Mesenchymal stem cell (in vitro differentiated cells and primary cell): ENCODE data around the gene NR1I3.
A peak's percentile ranks its signal among the peaks of the same experiment; 100 is the strongest.

Experiments used
- DNase-seq: peaks from one replicate; pipeline ENCODE4 v3.0.0-alpha.2; 2013
- H2AFZ ChIP-seq: one replicate; pipeline ENCODE4 v1.6.1; 2013; ENCODE audit warnings: low read depth, mild to moderate bottlenecking, control low read depth, inconsistent platforms, low read length, moderate library complexity
- H2AK5ac ChIP-seq: 2 replicates; pipeline ENCODE4 v1.6.1; 2013; ENCODE audit warnings: low read length, moderate library complexity, mild to moderate bottlenecking, inconsistent platforms; ENCODE audit not compliant: severe bottlenecking
- H2BK120ac ChIP-seq: one replicate; pipeline ENCODE4 v1.6.1; 2013; ENCODE audit warnings: low read depth, mild to moderate bottlenecking, inconsistent platforms, low read length, moderate library complexity
- H2BK12ac ChIP-seq, 2 experiments: one replicate each; pipeline ENCODE4 v1.6.1; 2013; ENCODE audit warnings: inconsistent platforms in 2 of 2, low read length in 2 of 2, mild to moderate bottlenecking in 2 of 2, moderate library complexity in 2 of 2, control low read depth in 1 of 2
- H2BK15ac ChIP-seq: one replicate; pipeline ENCODE4 v1.6.1; 2013; ENCODE audit warnings: mild to moderate bottlenecking, low read depth, inconsistent platforms; ENCODE audit not compliant: poor library complexity, severe bottlenecking
- H2BK5ac ChIP-seq: 2 replicates; pipeline ENCODE4 v1.6.1; 2013; ENCODE audit warnings: low read depth, mild to moderate bottlenecking, low read length, control low read depth, inconsistent platforms; ENCODE audit not compliant: poor library complexity, severe bottlenecking
- H3K14ac ChIP-seq, 2 experiments: one replicate each; pipeline ENCODE4 v1.6.1; 2013; ENCODE audit warnings: inconsistent platforms in 2 of 2, low read length in 2 of 2, control low read depth in 1 of 2, mild to moderate bottlenecking in 1 of 2, moderate library complexity in 1 of 2
- H3K18ac ChIP-seq, 2 experiments: one replicate each; pipeline ENCODE4 v1.6.1; 2013; ENCODE audit warnings: inconsistent platforms in 2 of 2, low read length in 2 of 2, control low read depth in 1 of 2, low read depth in 1 of 2, mild to moderate bottlenecking in 1 of 2
- H3K23ac ChIP-seq, 2 experiments: one replicate each; pipeline ENCODE4 v1.6.1; 2013; ENCODE audit warnings: inconsistent platforms in 2 of 2, low read length in 2 of 2, mild to moderate bottlenecking in 2 of 2, moderate library complexity in 2 of 2, control low read depth in 1 of 2
- H3K27ac ChIP-seq: 2 replicates; pipeline ENCODE4 v1.5.1; 2013; ENCODE audit warnings: mild to moderate bottlenecking, moderate library complexity, low read length, control low read depth, inconsistent platforms; ENCODE audit not compliant: poor library complexity, severe bottlenecking
- H3K27me3 ChIP-seq, 2 experiments: 2 replicates each; pipeline versions ENCODE4 v1.6.1 to v1.7.0; 2013; ENCODE audit warnings: low read length in 2 of 2, mild to moderate bottlenecking in 2 of 2, moderate library complexity in 2 of 2, control low read depth in 1 of 2, inconsistent platforms in 1 of 2; ENCODE audit not compliant: control insufficient read depth in 1 of 2, insufficient read depth in 1 of 2
- H3K36me3 ChIP-seq, 2 experiments: 2 replicates each; pipeline versions ENCODE4 v1.6.1 to v1.7.0; 2013; ENCODE audit warnings: low read length in 2 of 2, control low read depth in 1 of 2, inconsistent platforms in 1 of 2, low read depth in 1 of 2, mild to moderate bottlenecking in 1 of 2; ENCODE audit not compliant: insufficient read depth in 2 of 2, control insufficient read depth in 1 of 2
- H3K4ac ChIP-seq, 2 experiments: one replicate each; pipeline ENCODE4 v1.6.1; 2013; ENCODE audit warnings: inconsistent platforms in 2 of 2, low read length in 2 of 2, mild to moderate bottlenecking in 2 of 2, moderate library complexity in 2 of 2, control low read depth in 1 of 2, low read depth in 1 of 2
- H3K4me1 ChIP-seq: 2 replicates; pipeline ENCODE4 v1.6.1; 2013; ENCODE audit warnings: low read depth, low read length, control low read depth; ENCODE audit not compliant: control insufficient read depth, insufficient read depth
- H3K4me2 ChIP-seq: 2 replicates; pipeline ENCODE4 v1.6.1; 2013; ENCODE audit warnings: low read length, mild to moderate bottlenecking, inconsistent platforms; ENCODE audit not compliant: poor library complexity, severe bottlenecking
- H3K4me3 ChIP-seq, 2 experiments: 2 replicates each; pipeline versions ENCODE4 v1.5.1 to v1.7.0; 2013; ENCODE audit warnings: low read length in 2 of 2, mild to moderate bottlenecking in 2 of 2, control low read depth in 1 of 2, low read depth in 1 of 2; ENCODE audit not compliant: insufficient read depth in 1 of 2
- H3K79me1 ChIP-seq: replicated peaks from 2 replicates; pipeline ENCODE4 v1.6.1; 2013; ENCODE audit warnings: mild to moderate bottlenecking, control low read depth, low read length, inconsistent platforms; ENCODE audit not compliant: poor library complexity, severe bottlenecking
- H3K9ac ChIP-seq: 2 replicates; pipeline ENCODE4 v1.7.0; 2013; ENCODE audit warnings: mild to moderate bottlenecking, low read length, moderate library complexity
- H3K9me3 ChIP-seq: 2 replicates; pipeline ENCODE4 v1.7.0; 2013; ENCODE audit warnings: mild to moderate bottlenecking, low read length; ENCODE audit not compliant: control insufficient read depth
- H4K8ac ChIP-seq: one replicate; pipeline ENCODE4 v1.6.1; 2013; ENCODE audit warnings: inconsistent platforms, mild to moderate bottlenecking, low read length, moderate library complexity
- H4K91ac ChIP-seq: one replicate; pipeline ENCODE4 v1.6.1; 2013; ENCODE audit warnings: mild to moderate bottlenecking, low read length, inconsistent platforms
- WGBS: methylation state at CpG from one replicate; pipeline ENCODE4 v1.1.7; 2013; ENCODE audit warnings: mixed read lengths; 5-methylcytosine and 5-hydroxymethylcytosine counted together

The NR1I3 gene

DNA sequence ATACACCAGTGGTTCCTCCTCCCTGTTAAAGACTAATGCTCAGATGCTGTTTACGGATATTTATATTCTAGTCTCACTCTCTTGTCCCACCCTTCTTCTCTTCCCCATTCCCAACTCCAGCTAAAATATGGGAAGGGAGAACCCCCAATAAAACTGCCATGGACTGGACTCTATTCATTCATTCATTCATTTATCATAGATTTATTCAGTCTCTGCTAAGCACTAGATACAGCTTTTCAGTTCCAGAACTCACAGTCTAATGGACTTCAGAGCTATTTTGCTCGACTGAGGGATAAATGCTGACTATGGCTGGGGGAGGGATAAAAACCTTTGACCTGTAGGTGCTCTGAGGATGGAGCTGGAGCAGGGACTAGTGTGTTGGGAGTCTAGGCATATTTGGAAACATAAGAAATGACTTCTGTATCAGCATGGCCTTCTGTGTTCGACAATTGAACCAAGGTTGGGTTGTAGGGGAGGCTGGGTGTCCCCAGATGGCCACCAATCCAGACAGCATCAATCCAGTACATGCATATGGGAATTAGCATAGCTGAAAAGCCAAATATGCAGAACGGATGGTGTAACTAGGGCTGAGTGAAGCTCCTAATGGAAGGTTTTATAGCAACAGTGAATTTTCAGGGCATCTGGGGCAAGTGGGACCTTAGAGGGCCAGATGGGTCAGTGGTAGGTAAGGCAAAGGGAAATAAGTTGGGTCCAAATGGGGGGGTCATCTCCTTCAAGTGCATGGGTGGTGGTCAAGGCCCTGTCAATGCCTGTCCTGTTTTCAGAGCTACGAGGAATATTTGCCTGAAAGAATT is 18.7 kb downstream of the NR1I3 start:
- H3K9me3 ChIP-seq = no peaks in the 10 kb centered on the region
- WGBS = 93% methylated on average over 5 of the region's 5 CpGs
- H2BK15ac ChIP-seq = no peak overlapping the region
- peaks cover 9 to 14% of the 10 kb centered on the region in 2 experiments for H3K36me3 ChIP-seq
- H2BK12ac ChIP-seq = no peak overlapping the region
- no peak overlapping the region for H4K8ac ChIP-seq
- no peak overlapping the region for H3K18ac ChIP-seq
- no peak overlapping the region for H4K91ac ChIP-seq
- H3K79me1 ChIP-seq = no peaks in the 10 kb centered on the region
- no peak overlapping the region for H3K14ac ChIP-seq
- peaks cover 0 to 6% of the 10 kb centered on the region in 2 experiments for H3K27me3 ChIP-seq
- no peak overlapping the region for H3K4ac ChIP-seq
- H2AFZ ChIP-seq = no peak overlapping the region
- no peak for DNase-seq
- H3K4me3 ChIP-seq = no peak overlapping the region
- H3K27ac ChIP-seq = no peak overlapping the region
- no peak overlapping the region for H3K9ac ChIP-seq
- H3K23ac ChIP-seq = no peak overlapping the region
- no peak overlapping the region for H2AK5ac ChIP-seq
- peaks cover 3% of the 10 kb centered on the region for H3K4me1 ChIP-seq
- no peak overlapping the region for H3K4me2 ChIP-seq
- H2BK5ac ChIP-seq = no peak overlapping the region
- H2BK120ac ChIP-seq = no peak overlapping the region

DNA sequence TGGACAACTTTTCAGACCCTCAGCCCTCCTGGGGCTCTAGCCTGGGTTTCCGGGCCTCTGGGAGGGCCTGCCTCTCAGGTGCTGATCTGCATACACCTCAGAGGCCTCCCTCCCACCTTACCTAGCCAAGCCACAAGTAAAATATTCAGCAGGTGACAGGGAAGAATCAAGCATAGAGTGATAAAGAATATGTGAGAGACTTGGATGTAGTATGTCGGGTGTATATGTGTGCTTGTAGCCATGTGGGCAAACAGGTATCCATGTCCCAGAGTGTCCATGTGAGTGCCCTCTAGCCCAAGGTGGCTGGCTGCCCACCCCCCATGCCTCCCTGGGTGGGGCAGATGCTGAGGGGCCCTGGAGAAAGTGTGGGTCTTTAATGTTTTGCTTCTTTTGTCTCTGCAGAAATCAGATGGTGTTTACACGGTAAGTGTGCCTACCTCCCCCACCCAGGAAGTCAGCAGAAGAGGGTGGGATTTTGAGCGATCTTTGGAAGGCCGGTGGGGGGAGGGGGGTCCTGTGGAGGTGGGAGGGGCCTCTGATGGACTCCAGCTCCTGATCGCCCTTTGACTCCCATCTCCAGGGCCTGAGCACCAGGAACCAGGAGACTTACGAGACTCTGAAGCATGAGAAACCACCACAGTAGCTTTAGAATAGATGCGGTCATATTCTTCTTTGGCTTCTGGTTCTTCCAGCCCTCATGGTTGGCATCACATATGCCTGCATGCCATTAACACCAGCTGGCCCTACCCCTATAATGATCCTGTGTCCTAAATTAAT is 19.5 kb downstream of the NR1I3 start:
- H3K23ac ChIP-seq = peak overlapping the region in 1 of 2 experiments; percentile 83
- peaks cover 0 to 6% of the 10 kb centered on the region in 2 experiments for H3K27me3 ChIP-seq

DNA sequence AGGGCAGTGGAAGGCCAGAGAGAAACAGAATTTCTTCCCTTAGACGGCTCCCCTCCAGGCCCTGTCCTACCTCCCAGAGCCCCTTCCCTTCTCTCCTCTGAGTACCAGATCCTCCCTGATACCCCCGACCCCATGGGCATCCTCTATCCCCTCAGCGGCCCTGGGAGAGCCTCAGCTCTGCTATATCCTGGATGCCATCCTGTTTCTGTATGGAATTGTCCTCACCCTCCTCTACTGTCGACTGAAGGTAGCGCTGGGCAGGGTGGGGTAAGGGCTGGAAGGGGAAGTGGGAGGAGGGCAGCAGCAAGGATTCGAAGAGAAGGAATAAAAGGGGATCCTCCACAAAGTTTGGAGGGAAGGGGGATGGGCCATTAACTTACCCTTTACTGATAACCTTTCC is 20.2 kb downstream of the NR1I3 start:
- 60% methylated on average over 1 of the region's 6 CpGs for WGBS
- H3K14ac ChIP-seq = no peak overlapping the region
- peak overlapping the region; percentile 97 for H2BK15ac ChIP-seq
- H2AFZ ChIP-seq = peak overlapping the region; percentile 10
- peak overlapping the region; percentile 67 for H2BK120ac ChIP-seq
- H3K27ac ChIP-seq = no peak overlapping the region
- H3K79me1 ChIP-seq = no peaks in the 10 kb centered on the region
- H3K9me3 ChIP-seq = no peaks in the 10 kb centered on the region
- no peak for DNase-seq
- peak overlapping the region; percentile 18 to 24 for H3K4ac ChIP-seq
- peak overlapping the region; percentile 79 for H3K9ac ChIP-seq
- no peak overlapping the region for H2BK5ac ChIP-seq
- peak overlapping the region; percentile 29 to 61 for H2BK12ac ChIP-seq
- H3K36me3 ChIP-seq = peaks cover 24 to 26% of the 10 kb centered on the region in 2 experiments
- peaks cover 3% of the 10 kb centered on the region for H3K4me1 ChIP-seq
- H3K23ac ChIP-seq = no peak overlapping the region
- peak overlapping the region; percentile 24 for H4K8ac ChIP-seq
- H2AK5ac ChIP-seq = no peak overlapping the region
- H3K4me3 ChIP-seq = no peak overlapping the region
- H3K18ac ChIP-seq = peak overlapping the region; percentile 73 to 80
- H3K27me3 ChIP-seq = peaks cover 0 to 6% of the 10 kb centered on the region in 2 experiments
- peak overlapping the region; percentile 43 for H4K91ac ChIP-seq
- H3K4me2 ChIP-seq = no peak overlapping the region

More for the DNA sequence above, 19.5 kb downstream of the NR1I3 start:
- peak overlapping the region; percentile 67 for H2BK120ac ChIP-seq
- H3K14ac ChIP-seq = no peak overlapping the region
- H2AK5ac ChIP-seq = no peak overlapping the region
- H3K4me3 ChIP-seq = no peak overlapping the region
- no peak overlapping the region for H3K4me2 ChIP-seq
- no peak overlapping the region for H3K9ac ChIP-seq
- DNase-seq = no peak
- H3K18ac ChIP-seq = peak overlapping the region in 1 of 2 experiments; percentile 7
- peak overlapping the region in 1 of 2 experiments; percentile 28 for H2BK12ac ChIP-seq
- H3K79me1 ChIP-seq = no peaks in the 10 kb centered on the region
- no peak overlapping the region for H2BK5ac ChIP-seq
- no peak overlapping the region for H2BK15ac ChIP-seq
- WGBS = 78% methylated on average over 8 of the region's 8 CpGs
- no peaks in the 10 kb centered on the region for H3K9me3 ChIP-seq
- peak overlapping the region; percentile 47 for H4K91ac ChIP-seq
- no peak overlapping the region for H4K8ac ChIP-seq
- H3K36me3 ChIP-seq = peaks cover 17 to 21% of the 10 kb centered on the region in 2 experiments
- peak overlapping the region in 1 of 2 experiments; percentile 76 for H3K4ac ChIP-seq
- H3K4me1 ChIP-seq = peaks cover 3% of the 10 kb centered on the region
- H3K27ac ChIP-seq = no peak overlapping the region
- H2AFZ ChIP-seq = no peak overlapping the region
